Anterior cingulate cortex (tissue), 58 donors: ENCODE results near the gene FCER1G.
"Not testable (repeated sequence)": the region's sequence is repeated elsewhere in the genome, so short reads cannot be mapped to it uniquely, and the experiment has no call there.

Experiments used
- DNase-seq, 58 donors: peaks; one replicate each; lab custom pipeline; 2025; lab: John Stamatoyannopoulos, UW

FCER1G gene

GRCh38 chr1:161200992-161201835 is 13.9 kb upstream of the FCER1G start:
- DNase-seq = peak in 24 of 58 donors; percentile 20 to 81 (median 50)

- DNase-seq = peak; percentile 69 to 99 (median 97)
These were observed 13.0 kb upstream of the FCER1G start, which contains the start of gene NDUFS2 for GRCh38 chr1:161201836-161202712. Gene NDUFS2 (plus strand): TSS chr1:161202367. CDS start chr1:161202386, 19 bp downstream.

- DNase-seq = no peak
These were observed 8.5 kb upstream of the FCER1G start for GRCh38 chr1:161206411-161207140.

GRCh38 chr1:161207173-161207572 is 7.9 kb upstream of the FCER1G start:
- DNase-seq = peak in 1 of 58 donors; percentile 6

GRCh38 chr1:161209790-161210409 is 5.2 kb upstream of the FCER1G start:
- peak in 50 of 58 donors; percentile 17 to 75 (median 43) for DNase-seq

GRCh38 chr1:161214369-161214768 is 726 bp upstream of the FCER1G start:
- DNase-seq = no peak

GRCh38 chr1:161216945-161217712 is 2.0 kb downstream of the FCER1G start:
- peak in 2 of 58 donors; percentile 8 to 12 for DNase-seq

GRCh38 chr1:161217831-161218230 is 2.7 kb downstream of the FCER1G start:
- no peak for DNase-seq

- no peak for DNase-seq
These were observed 3.4 kb downstream of the FCER1G start for GRCh38 chr1:161218301-161219077.

GRCh38 chr1:161219078-161219892 is 4.2 kb downstream of the FCER1G start:
- DNase-seq = no peak

GRCh38 chr1:161220002-161220401 is 4.9 kb downstream of the FCER1G start:
- DNase-seq = no peak

- no peak for DNase-seq
These were observed 7.3 kb downstream of the FCER1G start for GRCh38 chr1:161222175-161223019.

GRCh38 chr1:161223805-161224694 is 9.0 kb downstream of the FCER1G start:
- no peak for DNase-seq

- DNase-seq = not testable (repeated sequence)
These were observed 9.6 kb downstream of the FCER1G start for GRCh38 chr1:161224695-161225087.

- DNase-seq = no peak
These were observed 10.1 kb downstream of the FCER1G start for GRCh38 chr1:161225178-161225533.
